K562 (cell line): ENCODE data around the gene SCG2.

ENCODE experiments used
- CBFB ChIP-seq: sonication (generic); formaldehyde crosslinking; IDR thresholded peaks from 2 replicates; pipeline ENCODE4 v1.4.0; 2020; ENCODE audit warnings: mild to moderate bottlenecking, missing genetic modification reagents
- DNMT1 ChIP-seq: fragments of 450-650 bp; IDR thresholded peaks from 2 replicates; pipeline ENCODE4 v1.6.1; 2016; ENCODE audit warnings: antibody characterized with exemption, mild to moderate bottlenecking
- EP300 ChIP-seq: IDR thresholded peaks from 2 replicates; pipeline ENCODE4 v1.6.1; 2012; ENCODE audit warnings: low read length, improper control_type of control experiment
- FUS ChIP-seq: fragments of 200-400 bp; formaldehyde crosslinking; optimal IDR thresholded peaks from 2 replicates; pipeline ENCODE3; 2017; ENCODE audit warnings: low read depth, low read length
- MYC ChIP-seq, 2 experiments: fragments of 250-450 bp in 1 of 2; sonication (Bioruptor Pico) in 1 of 2; IDR thresholded peaks; 2 replicates each; pipeline versions ENCODE4 v1.5.1 to v1.6.1; 2012 to 2021; ENCODE audit warnings: low read depth in 2 of 2, borderline replicate concordance in 1 of 2, improper control_type of control experiment in 1 of 2, low read length in 1 of 2, mild to moderate bottlenecking in 1 of 2, moderate library complexity in 1 of 2
- NR2C1 ChIP-seq, 2 experiments: fragments of 450-650 bp; IDR thresholded peaks; 2 replicates each; pipeline ENCODE4 v1.6.1; 2017; ENCODE audit warnings: mild to moderate bottlenecking in 2 of 2, antibody characterized with exemption in 1 of 2, inconsistent platforms in 1 of 2, missing compliant biosample characterization in 1 of 2, missing genetic modification characterization in 1 of 2
- PML ChIP-seq: IDR thresholded peaks from 2 replicates; pipeline ENCODE4 v1.6.1; 2012; ENCODE audit warnings: low read length, inconsistent platforms
- RAD21 ChIP-seq, 2 experiments: fragments of 250-450 bp in 1 of 2; fragments of 450-650 bp in 1 of 2; sonication (Bioruptor Pico) in 1 of 2; formaldehyde crosslinking in 1 of 2; IDR thresholded peaks in 1 of 2; conservative IDR thresholded peaks in 1 of 2; 2 replicates each; pipeline versions ENCODE4 v1.4.0 to v1.8.0; 2020 to 2022; ENCODE audit warnings: mild to moderate bottlenecking in 2 of 2, moderate library complexity in 1 of 2
- TCF7 ChIP-seq: sonication (generic); IDR thresholded peaks from 2 replicates; pipeline ENCODE4 v1.6.1; 2016; ENCODE audit warnings: antibody characterized with exemption, borderline replicate concordance
- ZNF134 ChIP-seq: fragments of 250-450 bp; sonication (Bioruptor Pico); conservative IDR thresholded peaks from 2 replicates; pipeline ENCODE4 v1.4.0; 2020
- ZNF263 ChIP-seq: sonication (generic); formaldehyde crosslinking; IDR thresholded peaks from 2 replicates; pipeline ENCODE4 v1.8.0; 2022; ENCODE audit warnings: mild to moderate bottlenecking, missing genetic modification reagents, borderline replicate concordance
- TF ChIP-seq, protein P1 (sequence below): sonication (generic); formaldehyde crosslinking; IDR thresholded peaks from 2 replicates; pipeline ENCODE4 v1.5.0; 2020; ENCODE audit warnings: missing genetic modification reagents
- TF ChIP-seq, protein P2 (sequence below): IDR thresholded peaks from 2 replicates; pipeline ENCODE4 v1.6.1; 2016; ENCODE audit warnings: missing genetic modification characterization, missing compliant biosample characterization
- TF ChIP-seq, protein P3 (sequence below): fragments of 450-650 bp; formaldehyde crosslinking; IDR thresholded peaks from 2 replicates; pipeline ENCODE4 v1.4.0; 2022; ENCODE audit warnings: mild to moderate bottlenecking, moderate library complexity

DNA sequence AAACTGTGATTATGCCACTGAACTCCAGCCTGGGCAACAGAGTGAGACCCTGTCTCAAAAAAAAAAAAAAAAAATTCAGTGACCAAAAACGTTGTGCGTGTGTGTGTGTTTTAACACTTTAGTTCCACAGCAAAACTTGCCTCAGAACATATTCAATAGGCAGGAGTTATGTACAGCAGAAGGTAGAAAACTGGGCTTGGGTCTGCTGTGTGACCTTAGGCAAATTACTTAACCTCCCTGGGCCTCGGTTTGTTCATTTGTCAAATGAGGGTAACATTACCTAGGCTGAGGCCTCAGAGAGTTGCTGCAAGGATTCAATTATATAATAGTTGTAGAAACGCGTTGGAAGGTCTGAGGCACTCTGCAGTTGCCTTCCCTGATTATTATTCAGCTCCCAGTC is 10.3 kb upstream of the SCG2 start:
- TF ChIP-seq MYC (IDR thresholded peaks at IDR 0.05; ENCODE audit: low read depth, low read length) (no peak), MYC (CRISPR knock-in tag; IDR thresholded peaks at IDR 0.05; ENCODE audit: borderline replicate concordance, low read depth) (no peak), EP300 (no peak), FUS (no peak), NR2C1 (IDR thresholded peaks at IDR 0.05) (no peak), NR2C1 (tag; IDR thresholded peaks at IDR 0.05) (no peak), DNMT1 (no peak), PML (no peak), RAD21 (CRISPR knock-in tag; conservative IDR thresholded peaks at IDR 0.05 in 1 of 2, IDR thresholded peaks at IDR 0.05 in 1 of 2) (no peak), ZNF263 (CRISPR knock-in tag) (no peak), CBFB (no peak), TCF7 (no peak), ZNF134 (CRISPR knock-in tag) (no peak)
- TF ChIP-seq, protein P1, sequence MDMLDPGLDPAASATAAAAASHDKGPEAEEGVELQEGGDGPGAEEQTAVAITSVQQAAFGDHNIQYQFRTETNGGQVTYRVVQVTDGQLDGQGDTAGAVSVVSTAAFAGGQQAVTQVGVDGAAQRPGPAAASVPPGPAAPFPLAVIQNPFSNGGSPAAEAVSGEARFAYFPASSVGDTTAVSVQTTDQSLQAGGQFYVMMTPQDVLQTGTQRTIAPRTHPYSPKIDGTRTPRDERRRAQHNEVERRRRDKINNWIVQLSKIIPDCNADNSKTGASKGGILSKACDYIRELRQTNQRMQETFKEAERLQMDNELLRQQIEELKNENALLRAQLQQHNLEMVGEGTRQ, result no peak
- TF ChIP-seq, protein P2, sequence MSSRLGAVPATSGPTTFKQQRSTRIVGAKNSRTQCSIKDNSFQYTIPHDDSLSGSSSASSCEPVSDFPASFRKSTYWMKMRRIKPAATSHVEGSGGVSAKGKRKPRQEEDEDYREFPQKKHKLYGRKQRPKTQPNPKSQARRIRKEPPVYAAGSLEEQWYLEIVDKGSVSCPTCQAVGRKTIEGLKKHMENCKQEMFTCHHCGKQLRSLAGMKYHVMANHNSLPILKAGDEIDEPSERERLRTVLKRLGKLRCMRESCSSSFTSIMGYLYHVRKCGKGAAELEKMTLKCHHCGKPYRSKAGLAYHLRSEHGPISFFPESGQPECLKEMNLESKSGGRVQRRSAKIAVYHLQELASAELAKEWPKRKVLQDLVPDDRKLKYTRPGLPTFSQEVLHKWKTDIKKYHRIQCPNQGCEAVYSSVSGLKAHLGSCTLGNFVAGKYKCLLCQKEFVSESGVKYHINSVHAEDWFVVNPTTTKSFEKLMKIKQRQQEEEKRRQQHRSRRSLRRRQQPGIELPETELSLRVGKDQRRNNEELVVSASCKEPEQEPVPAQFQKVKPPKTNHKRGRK (tag), result no peak
- TF ChIP-seq, protein P3, sequence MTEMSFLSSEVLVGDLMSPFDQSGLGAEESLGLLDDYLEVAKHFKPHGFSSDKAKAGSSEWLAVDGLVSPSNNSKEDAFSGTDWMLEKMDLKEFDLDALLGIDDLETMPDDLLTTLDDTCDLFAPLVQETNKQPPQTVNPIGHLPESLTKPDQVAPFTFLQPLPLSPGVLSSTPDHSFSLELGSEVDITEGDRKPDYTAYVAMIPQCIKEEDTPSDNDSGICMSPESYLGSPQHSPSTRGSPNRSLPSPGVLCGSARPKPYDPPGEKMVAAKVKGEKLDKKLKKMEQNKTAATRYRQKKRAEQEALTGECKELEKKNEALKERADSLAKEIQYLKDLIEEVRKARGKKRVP (CRISPR knock-in tag), result no peak
